HepG2 (cell line): Measurements from ENCODE around the gene RTN4. TPM values are rescaled to one million over a fixed set of nuclear protein-coding genes. Genes with fewer than 3 reads are reported as not detected.

Experiments
- polyA plus RNA-seq, 8 experiments: library from polyadenylated mRNA; depleted of rRNA in 3 of 8; stranded (reverse) in 7 of 8; unstranded in 1 of 8; fragments of >200 nt; fragmentation: Illumina TruSeq in 4 of 8; extraction: Trizol in 4 of 8; gene quantifications; 2 replicates each; pipeline versions ENCODE4 v1.2.1 to v1.2.3, GENCODE V29; 2011 to 2016; ENCODE audit warnings: low read depth in 4 of 8, missing spikeins in 1 of 8, mixed read lengths in 1 of 8; ENCODE audit not compliant: insufficient read depth in 1 of 8
- small RNA-seq, 3 experiments: library from RNA; depleted of rRNA; stranded (forward); fragments of <200 nt; gene quantifications; one replicate each; pipeline ENCODE3, GENCODE V24; 2012; ENCODE audit warnings: low read depth in 2 of 3, low replicate concordance in 1 of 3; ENCODE audit not compliant: insufficient read length in 3 of 3, insufficient read depth in 2 of 3
- total RNA-seq, 5 experiments: library from RNA; depleted of rRNA; stranded (reverse); fragments of >200 nt; fragmentation: Illumina TruSeq; extraction: Trizol; gene quantifications; 2 replicates each; pipeline ENCODE4 v1.2.3, GENCODE V29; 2016; ENCODE audit warnings: low read depth in 1 of 5

RTN4 gene
- total and polyA plus RNA-seq, 2 of the 13 experiments (the other 11 are each of a cell fraction or from before 2014, with no cell fraction given), result 98.4 to 133 TPM

Small RNA genes lying within 50 kb of the gene (small RNA-seq; reads per million reads assigned to genes)
- 0 reads per million in 3 experiments for gene RNU6-433P

Other genes starting within 250 kb of the RTN4 start
- gene CLHC1, start 181.8 kb upstream of the RTN4 start, total RNA-seq (2016; rRNA removed; fragmentation: Illumina TruSeq; extraction: Trizol), result 12.1 and 12.6 TPM in 2 replicates
- 8.3 and 9.8 TPM in 2 replicates for gene CLHC1, start 181.8 kb upstream of the RTN4 start, polyA plus RNA-seq (2011; rRNA removed)
- 2,779 and 3,447 TPM in 2 replicates for gene RPS27A, start 182.2 kb upstream of the RTN4 start, total RNA-seq (2016; rRNA removed; fragmentation: Illumina TruSeq; extraction: Trizol)
- 2,422 and 3,269 TPM in 2 replicates for gene RPS27A, start 182.2 kb upstream of the RTN4 start, polyA plus RNA-seq (2011; rRNA removed)
- 92.1 and 118 TPM in 2 replicates for gene MTIF2, start 218.8 kb upstream of the RTN4 start, total RNA-seq (2016; rRNA removed; fragmentation: Illumina TruSeq; extraction: Trizol)
- gene MTIF2, start 218.8 kb upstream of the RTN4 start, polyA plus RNA-seq (2011; rRNA removed), result 24.3 and 32.1 TPM in 2 replicates